K562 (cell line): Measurements from ENCODE around the gene AGO3. TPM values are rescaled to one million over a fixed set of nuclear protein-coding genes. Genes with fewer than 3 reads are reported as not detected.
A peak's percentile ranks its signal among the peaks of the same experiment; 100 is the strongest.

ENCODE experiments used
- ATAC-seq: fragments of 200-7000 bp; cut with Tn5 transposase; 3 replicates; pipeline ENCODE4 v1.9.1; 2020; ENCODE audit warnings: moderate library complexity
- BruUV-seq: library from RNA; stranded (reverse); fragments of 400-500 nt; replicated peaks from 2 replicates; lab custom pipeline; 2021; lab: Mats Ljungman, UMichigan
- CTCF ChIA-PET: fragments of 300-600 bp; formaldehyde crosslinking; extraction: SDS; loops from one replicate; lab custom pipeline; 2021; ENCODE audit warnings: low intra/inter-chr PET ratio; lab: Yijun Ruan, JAX
- POLR2A ChIA-PET: fragments of 300-600, 350-650 bp; sonication (Branson Sonifier 250); formaldehyde crosslinking; extraction: SDS; loops from one replicate; lab custom pipeline; 2021; ENCODE audit warnings: antibody characterized with exemption, inconsistent platforms; lab: Yijun Ruan, JAX
- DNase-seq, 4 experiments: peaks; one replicate each; pipeline versions ENCODE4 v3.0.0 to v3.0.0-alpha.2; 2011 to 2018; ENCODE audit warnings: low spot score in 3 of 4, mixed read lengths in 3 of 4; ENCODE audit errors: extremely low read depth in 1 of 4
- FAIRE-seq: peaks from 2 replicates; lab custom pipeline; 2011; peaks lifted over from hg19 to GRCh38; lab: Jason Lieb, UNC
- H2AFZ ChIP-seq: 2 replicates; pipeline ENCODE4 v1.6.0; 2011; ENCODE audit warnings: low read depth, low read length, control low read depth, inconsistent platforms
- H3K27ac ChIP-seq: fragments of 200-600 bp; 3 replicates; pipeline ENCODE4 v1.8.0; 2011; ENCODE audit warnings: low read depth, mild to moderate bottlenecking, control low read depth, inconsistent platforms, low read length, moderate library complexity, mixed read lengths; ENCODE audit errors: extremely low read depth
- H3K27me3 ChIP-seq, 2 experiments: fragments of 300-600 bp in 1 of 2; 2 replicates in 1 of 2; 3 replicates in 1 of 2; pipeline versions ENCODE4 v1.6.0 to v1.8.0; 2011; ENCODE audit warnings: inconsistent platforms in 2 of 2, low read length in 2 of 2, mild to moderate bottlenecking in 1 of 2, mixed read lengths in 1 of 2, moderate library complexity in 1 of 2; ENCODE audit not compliant: control insufficient read depth in 2 of 2, insufficient read depth in 2 of 2
- H3K36me3 ChIP-seq: fragments of 300-600 bp; 3 replicates; pipeline ENCODE4 v1.8.0; 2011; ENCODE audit warnings: mild to moderate bottlenecking, low read length, inconsistent platforms; ENCODE audit not compliant: control insufficient read depth, insufficient read depth
- H3K4me1 ChIP-seq, 2 experiments: fragments of 200-600 bp in 1 of 2; replicated peaks in 1 of 2; 2 replicates in 1 of 2; 3 replicates in 1 of 2; pipeline versions ENCODE4 v1.5.1 to v1.8.0; 2011; ENCODE audit warnings: inconsistent platforms in 2 of 2, low read length in 2 of 2, mild to moderate bottlenecking in 1 of 2, mixed read lengths in 1 of 2, moderate library complexity in 1 of 2; ENCODE audit not compliant: control insufficient read depth in 2 of 2, insufficient read depth in 2 of 2
- H3K4me2 ChIP-seq: 2 replicates; pipeline ENCODE4 v1.6.1; 2011; ENCODE audit warnings: low read length, control low read depth, inconsistent platforms, mixed read lengths; ENCODE audit not compliant: insufficient read depth
- H3K4me3 ChIP-seq: fragments of 200-600 bp; sonication (generic), shearing (Covaris generic); 2 replicates; pipeline ENCODE4 v1.5.1; 2016; ENCODE audit warnings: control low read depth, inconsistent platforms
- H3K79me2 ChIP-seq: fragments of 200-600 bp; 3 replicates; pipeline ENCODE4 v1.8.0; 2011; ENCODE audit warnings: low read length, inconsistent platforms; ENCODE audit not compliant: control insufficient read depth, insufficient read depth
- H3K9ac ChIP-seq, 2 experiments: 2 replicates each; pipeline versions ENCODE4 v1.6.0 to v1.6.1; 2011; ENCODE audit warnings: low read depth in 2 of 2, low read length in 2 of 2, control low read depth in 1 of 2, inconsistent platforms in 1 of 2, mild to moderate bottlenecking in 1 of 2, mixed read lengths in 1 of 2; ENCODE audit not compliant: insufficient read depth in 1 of 2
- H3K9me1 ChIP-seq: one replicate; pipeline ENCODE4 v1.6.0; 2011; ENCODE audit warnings: inconsistent platforms, mild to moderate bottlenecking, low read length, moderate library complexity; ENCODE audit not compliant: control insufficient read depth, insufficient read depth
- H3K9me3 ChIP-seq: replicated peaks from 2 replicates; pipeline ENCODE4 v1.5.1; 2011; ENCODE audit warnings: low read depth, low read length, inconsistent platforms; ENCODE audit not compliant: control insufficient read depth, insufficient read depth
- H4K20me1 ChIP-seq: replicated peaks from 2 replicates; pipeline ENCODE4 v1.6.1; 2011; ENCODE audit warnings: low read length, inconsistent platforms, mixed read lengths; ENCODE audit not compliant: control insufficient read depth, insufficient read depth
- CREBBP ChIP-seq: IDR thresholded peaks from one replicate; pipeline ENCODE4 v1.6.1; 2012; ENCODE audit warnings: low read depth, mild to moderate bottlenecking, control low read depth, inconsistent platforms, low read length
- IRF9 ChIP-seq: fragments of 450-650 bp; IDR thresholded peaks from 2 replicates; pipeline ENCODE4 v1.6.1; 2016; ENCODE audit warnings: missing biosample characterization, missing genetic modification characterization
- POLR2B ChIP-seq: fragments of 450-650 bp; IDR thresholded peaks from 2 replicates; pipeline ENCODE4 v1.6.1; 2018; ENCODE audit warnings: low read depth; ENCODE audit not compliant: partially characterized antibody
- POLR2H ChIP-seq: IDR thresholded peaks from 2 replicates; pipeline ENCODE4 v1.6.1; 2016; ENCODE audit warnings: missing genetic modification characterization, low read depth, mild to moderate bottlenecking, control low read depth, missing compliant biosample characterization, moderate library complexity
- SFPQ ChIP-seq: fragments of 200-400 bp; formaldehyde crosslinking; IDR thresholded peaks from 2 replicates; pipeline ENCODE4 v1.6.1; 2017; ENCODE audit warnings: mild to moderate bottlenecking, low read depth, low read length, moderate library complexity
- SPI1 ChIP-seq: IDR thresholded peaks from 2 replicates; pipeline ENCODE4 v1.6.1; 2011; ENCODE audit warnings: low read depth, low read length, control low read depth, borderline replicate concordance
- THAP12 ChIP-seq: fragments of 250-450 bp; sonication (Bioruptor Pico); IDR thresholded peaks from 2 replicates; pipeline ENCODE4 v1.9.0; 2021; ENCODE audit warnings: mild to moderate bottlenecking, inconsistent platforms
- WHSC1 ChIP-seq: IDR thresholded peaks from one replicate; pipeline ENCODE4 v1.6.1; 2012; ENCODE audit warnings: low read length, control low read depth, inconsistent platforms
- ZNF197 ChIP-seq: fragments of 200-800 bp; sonication (Bioruptor generic); IDR thresholded peaks from 2 replicates; pipeline ENCODE4 v1.6.1; 2016; ENCODE audit warnings: low read depth, missing genetic modification characterization, missing compliant biosample characterization
- WGBS: fragments of 100-300 bp; shearing (Covaris generic); methylation state at CpG from one replicate; pipeline ENCODE4 v1.1.6; 2016; ENCODE audit warnings: low coverage, mixed read lengths; ENCODE audit not compliant: insufficient coverage; ENCODE audit errors: missing lambda C conversion rate; 5-methylcytosine and 5-hydroxymethylcytosine counted together
- in situ Hi-C: fragments of 300-500 bp; cut with MboI; formaldehyde crosslinking; loops from 4 replicates; pipeline ENCODE4 v1.15.0; 2018; ENCODE audit warnings: inconsistent platforms, mixed read lengths
- intact Hi-C: fragments of 100-400 bp; cut with micrococcal nuclease; formaldehyde crosslinking; loops from 2 replicates; pipeline ENCODE4 v1.14.2; 2022
- polyA plus RNA-seq, 8 experiments: library from polyadenylated mRNA; depleted of rRNA in 4 of 8; stranded (reverse) in 5 of 8; unstranded in 3 of 8; fragments of >200 nt; fragmentation: Nextera tagmentation in 2 of 8; fragmentation: Illumina TruSeq in 1 of 8; extraction: Ambion mirVana in 2 of 8; extraction: Trizol in 1 of 8; gene quantifications; 2 replicates each; pipeline versions ENCODE4 v1.2.1 to v1.2.3, GENCODE V29; 2011 to 2014; ENCODE audit warnings: inconsistent platforms in 1 of 8, missing spikeins in 1 of 8
- total RNA-seq, 7 experiments: library from RNA; depleted of rRNA in 6 of 7; stranded (reverse); fragments of >200 nt in 6 of 7; fragmentation: Illumina TruSeq in 2 of 7; extraction: Trizol in 2 of 7; gene quantifications; 2 replicates each; pipeline versions ENCODE4 v1.2.1 to v1.2.3, GENCODE V29; 2011 to 2021; ENCODE audit warnings: low replicate concordance in 1 of 7

Gene AGO3
- total and polyA plus RNA-seq, 9 of the 15 experiments (the other 6 are each of a cell fraction or from before 2014, with no cell fraction given), result 4.5 to 41.5 (median 22.7) TPM

- Histone ChIP-seq H3K27ac (no peak overlapping the region), H3K36me3 (no peaks in the 10 kb centered on the region), H3K27me3 (no peaks in the 10 kb centered on the region), H3K9me3 (no peaks in the 10 kb centered on the region), H3K79me2 (no peaks in the 10 kb centered on the region), H3K9me1 (no peaks in the 10 kb centered on the region), H3K4me2 (no peak overlapping the region), H3K4me1 (peaks cover 0 to 18% of the 10 kb centered on the region in 2 experiments; a peak in 2 of 5 replicates), H3K9ac (peak overlapping the region in 1 of 2 experiments; percentile 58; a peak in 1 of 4 replicates), H3K4me3 (no peak overlapping the region), H4K20me1 (no peaks in the 10 kb centered on the region), H2AFZ (no peak overlapping the region)
- CTCF ChIA-PET, result no interaction called here
- POLR2A ChIA-PET, result interaction anchor here (1.0 to 1.4 kb wide), 3 partner anchors 12 to 43 kb away, joined by 3 to 8 read pairs (median 4); partner anchors contain the start of gene TRAPPC3
- ATAC-seq, result peak; percentile 20; the same call in 1 of the 3 replicates
- no TSS peak for BruUV-seq
- 24% methylated on average over 5 of the region's 5 CpGs for whole genome bisulfite sequencing
- no peak for FAIRE-seq
- intact Hi-C loops (no loop called here), in situ Hi-C loops (no loop called here)
- TF ChIP-seq IRF9 (tag) (no peak), ZNF197 (CRISPR knock-in tag) (no peak)
- no peak for DNase-seq
Observed at GRCh38 chr1:36106269-36106668, 175.4 kb downstream of the AGO3 start.

- Histone ChIP-seq H3K4me1 (peaks cover 0 to 18% of the 10 kb centered on the region in 2 experiments; a peak in 2 of 5 replicates), H3K9me3 (no peaks in the 10 kb centered on the region), H3K4me2 (no peak overlapping the region), H3K79me2 (no peaks in the 10 kb centered on the region), H3K9me1 (no peaks in the 10 kb centered on the region), H3K27me3 (no peaks in the 10 kb centered on the region), H3K4me3 (no peak overlapping the region), H3K9ac (peak overlapping the region in 1 of 2 experiments; percentile 33; a peak in 1 of 4 replicates), H4K20me1 (no peaks in the 10 kb centered on the region), H2AFZ (no peak overlapping the region), H3K27ac (no peak overlapping the region), H3K36me3 (no peaks in the 10 kb centered on the region)
- ChIA-PET CTCF (no interaction called here), POLR2A (interaction anchor here (0.5 to 1.3 kb wide), 7 partner anchors 11 to 290 kb away, joined by 3 to 4 read pairs (median 3); no protein-coding TSS in a partner anchor)
- WGBS, result 54% methylated on average over 9 of the region's 9 CpGs
- no TSS peak for BruUV-seq
- no peak for DNase-seq
- no peak for ATAC-seq
- intact Hi-C loops (no loop called here), in situ Hi-C loops (no loop called here)
- FAIRE-seq, result no peak
- TF ChIP-seq WHSC1 (no peak), CREBBP (no peak), THAP12 (CRISPR knock-in tag) (no peak), POLR2H (no peak), POLR2B (no peak), SFPQ (no peak), SPI1 (no peak)
Observed at GRCh38 chr1:36107394-36107793, 176.5 kb downstream of the AGO3 start.
